Esophagus squamous epithelium (tissue), 4 donors: Measurements from ENCODE around the gene FUT4. TPM values are rescaled to one million over a fixed set of nuclear protein-coding genes. Genes with fewer than 3 reads are reported as not detected.

ENCODE experiments used
- total RNA-seq, 4 donors: library from RNA; depleted of rRNA; stranded (reverse); fragments of >200 nt; gene quantifications; one replicate each; pipeline ENCODE4 v1.1.0, GENCODE V29; 2016

The FUT4 gene
- total RNA-seq, 4 donors from 2014 or later: 1.4 to 6.1 (median 1.8) TPM

Other genes starting within 250 kb of the FUT4 start
- not detected for gene IZUMO1R, start 239.3 kb upstream of the FUT4 start, total RNA-seq
- gene GPR83, start 142.5 kb upstream of the FUT4 start, total RNA-seq: not detected
- gene MRE11, start 50.1 kb upstream of the FUT4 start, total RNA-seq: 10 to 100 TPM in 2 of 4 donors, 1 to 10 TPM in 2; 9.0 to 18.3 (median 12.1) TPM
- 10 to 100 TPM in 3 of 4 donors, 1 to 10 TPM in 1; 6.0 to 19.3 (median 11.4) TPM for gene ANKRD49, start 49.9 kb upstream of the FUT4 start, total RNA-seq
- not detected for gene C11orf97, start 31.5 kb upstream of the FUT4 start, total RNA-seq
- 1 to 10 TPM in 2 of 4 donors, under 1 TPM in 2; 0.18 to 3.1 (median 2.0) TPM for gene PIWIL4, start 23.4 kb downstream of the FUT4 start, total RNA-seq
- gene AMOTL1, start 224.4 kb downstream of the FUT4 start, total RNA-seq: 10 to 100 TPM; 47.2 to 91.6 (median 66.9) TPM